B cell (primary cell): Measurements from ENCODE around the gene ACAP1. TPM values are rescaled to one million over a fixed set of nuclear protein-coding genes. Genes with fewer than 3 reads are reported as not detected.

Experiments
- ATAC-seq: fragments of 200-7000 bp; cut with Tn5 transposase; one replicate; pipeline ENCODE4 v1.10.0; 2021; ENCODE audit warnings: low read depth, mild to moderate bottlenecking, moderate number of reproducible peaks, moderate library complexity
- CTCF ChIA-PET: fragments of 350-600 bp; sonication (Branson Sonifier 250); formaldehyde crosslinking; loops from one replicate; lab custom pipeline; 2021; ENCODE audit warnings: antibody characterized with exemption, inconsistent platforms; lab: Charles Lee
- POLR2A ChIA-PET: fragments of 350-600 bp; sonication (Branson Sonifier 250); formaldehyde crosslinking; loops from one replicate; lab custom pipeline; 2021; ENCODE audit warnings: antibody characterized with exemption; lab: Charles Lee
- DNase-seq: peaks from one replicate; pipeline ENCODE4 v3.0.0; 2013
- H2AFZ ChIP-seq: 2 replicates; pipeline ENCODE4 v1.6.1; 2012; ENCODE audit warnings: mild to moderate bottlenecking, low read depth, low read length; ENCODE audit not compliant: insufficient read depth, poor library complexity, severe bottlenecking
- H3K27ac ChIP-seq, 2 donors: 1 replicate in 1 of 2; 2 replicates in 1 of 2; pipeline ENCODE4 v1.5.1; 2012 to 2013; ENCODE audit warnings: low read length in 2 of 2, mild to moderate bottlenecking in 2 of 2, moderate library complexity in 1 of 2
- H3K27me3 ChIP-seq, 4 experiments: fragments of 200-600 bp in 1 of 4; sonication (generic) in 1 of 4; replicated peaks in 1 of 4; 1 replicate in 2 of 4; 2 replicates in 2 of 4; pipeline versions ENCODE4 v1.6.1 to v1.7.0; 2013 to 2016; ENCODE audit warnings: low read length in 3 of 4, mild to moderate bottlenecking in 2 of 4, mixed read lengths in 1 of 4, moderate library complexity in 1 of 4; ENCODE audit not compliant: insufficient read depth in 4 of 4, control insufficient read depth in 3 of 4; ENCODE audit errors: control extremely low read depth in 1 of 4
- H3K36me3 ChIP-seq, 2 experiments: replicated peaks in 1 of 2; 1 replicate in 1 of 2; 2 replicates in 1 of 2; pipeline versions ENCODE4 v1.6.1 to v1.7.1; 2013; ENCODE audit warnings: low read length in 1 of 2; ENCODE audit not compliant: insufficient read depth in 2 of 2, control insufficient read depth in 1 of 2; ENCODE audit errors: control extremely low read depth in 1 of 2, extremely low read depth in 1 of 2
- H3K4me1 ChIP-seq, 2 donors: fragments of 200-600 bp in 1 of 2; sonication (generic) in 1 of 2; 1 replicate in 1 of 2; 2 replicates in 1 of 2; pipeline versions ENCODE4 v1.5.1 to v1.6.1; 2013 to 2017; ENCODE audit warnings: low read length in 2 of 2; ENCODE audit not compliant: control insufficient read depth in 2 of 2, insufficient read depth in 2 of 2
- H3K4me2 ChIP-seq: replicated peaks from 2 replicates; pipeline ENCODE3; 2012; ENCODE audit warnings: mild to moderate bottlenecking, low read depth, low read length; ENCODE audit not compliant: poor library complexity, severe bottlenecking
- H3K4me3 ChIP-seq, 5 experiments: fragments of 200-600 bp in 1 of 5; sonication (generic) in 1 of 5; 1 replicate in 3 of 5; 2 replicates in 2 of 5; pipeline versions ENCODE4 v1.5.1 to v1.7.0; 2011 to 2016; ENCODE audit warnings: low read length in 4 of 5, mild to moderate bottlenecking in 4 of 5, low read depth in 2 of 5, control low read depth in 1 of 5, moderate library complexity in 1 of 5; ENCODE audit not compliant: insufficient read depth in 1 of 5; ENCODE audit errors: control extremely low read depth in 1 of 5, extremely low read depth in 1 of 5
- H3K79me2 ChIP-seq: fragments of 200-600 bp; sonication (generic); one replicate; pipeline ENCODE4 v1.6.0; 2016; ENCODE audit warnings: low read length; ENCODE audit not compliant: control insufficient read depth, insufficient read depth
- H3K9ac ChIP-seq: fragments of 200-600 bp; sonication (generic); 2 replicates; pipeline ENCODE4 v1.6.1; 2017; ENCODE audit warnings: mild to moderate bottlenecking, low read length, moderate library complexity
- H3K9me3 ChIP-seq, 3 donors: one replicate each; pipeline versions ENCODE4 v1.6.1 to v1.7.1; 2013; ENCODE audit warnings: low read length in 2 of 3; ENCODE audit not compliant: control insufficient read depth in 2 of 3, insufficient read depth in 1 of 3; ENCODE audit errors: control extremely low read depth in 1 of 3
- H4K20me1 ChIP-seq: 2 replicates; pipeline ENCODE4 v1.6.0; 2012; ENCODE audit warnings: mild to moderate bottlenecking, low read length; ENCODE audit not compliant: insufficient read depth, control insufficient read depth, poor library complexity, severe bottlenecking
- H3K27ac Mint-ChIP-seq: one replicate; pipeline ENCODE4 v1.8.0; 2021; ENCODE audit warnings: mixed read lengths
- H3K27me3 Mint-ChIP-seq: one replicate; pipeline ENCODE4 v1.8.0; 2021; ENCODE audit warnings: mixed read lengths
- H3K4me1 Mint-ChIP-seq: one replicate; pipeline ENCODE4 v1.8.0; 2021; ENCODE audit warnings: mixed read lengths
- H3K4me3 Mint-ChIP-seq: one replicate; pipeline ENCODE4 v1.8.0; 2021; ENCODE audit warnings: mixed read lengths
- H3K9me3 Mint-ChIP-seq: one replicate; pipeline ENCODE4 v1.8.0; 2022; ENCODE audit warnings: mixed read lengths; ENCODE audit not compliant: insufficient read depth
- CTCF ChIP-seq: fragments of 200-600 bp; IDR thresholded peaks from one replicate; pipeline ENCODE4 v1.8.0; 2022; ENCODE audit warnings: antibody characterized with exemption, mild to moderate bottlenecking
- EZH2 ChIP-seq: IDR thresholded peaks from 2 replicates; pipeline ENCODE4 v1.6.1; 2012; ENCODE audit warnings: borderline replicate concordance, low read depth, mild to moderate bottlenecking, moderate library complexity, low read length; ENCODE audit not compliant: insufficient read depth, poor library complexity, severe bottlenecking
- WGBS: methylation state at CpG from one replicate; pipeline ENCODE4 v1.1.5; 2013; ENCODE audit warnings: missing lambda C conversion rate; ENCODE audit not compliant: insufficient coverage; 5-methylcytosine and 5-hydroxymethylcytosine counted together
- intact Hi-C: fragments of 100-400 bp; cut with micrococcal nuclease; formaldehyde crosslinking; loops from one replicate; pipeline ENCODE4 v1.10.0; 2022
- polyA plus RNA-seq: library from polyadenylated mRNA; depleted of rRNA; stranded (reverse); fragments of >200 nt; gene quantifications from 2 replicates; pipeline ENCODE4 v1.2.3, GENCODE V29; 2012
- total RNA-seq, 2 donors: library from RNA; stranded (reverse); fragments of 120-200 nt in 1 of 2; gene quantifications; 1 replicate in 1 of 2; 2 replicates in 1 of 2; pipeline versions ENCODE4 v1.2.3 to v1.2.4, GENCODE V29; 2013 to 2022

Gene ACAP1
- total and polyA plus RNA-seq, 2 donors (not counting 1 experiment from before 2014, with no cell fraction given) = 392 to 412 TPM

- DNase-seq (no peak), ATAC-seq (no peak)
- CTCF ChIA-PET = interaction anchor here (2.2 kb wide), 1 partner anchor 19 kb away, joined by 5 read pairs; the partner anchor contains the start of gene ACAP1
- no peak overlapping the region for H3K4me3 ChIP-seq
- H4K20me1 ChIP-seq = peaks cover 26% of the 10 kb centered on the region
- POLR2A ChIA-PET = interaction anchor here (1.3 kb wide), 1 partner anchor 9 kb away, joined by 4 read pairs; no protein-coding TSS in a partner anchor
- H3K79me2 ChIP-seq = peaks cover 37% of the 10 kb centered on the region
- H3K36me3 ChIP-seq = peaks cover 5 to 67% of the 10 kb centered on the region in 2 experiments
- TF ChIP-seq CTCF = no peak
- TF ChIP-seq EZH2 = no peak
- 94% methylated on average over 11 of the region's 16 CpGs for WGBS
- Mint-ChIP-seq H3K27me3 (no peaks in the 10 kb centered on the region), H3K4me3 (peak overlapping the region; percentile 64), H3K9me3 (no peaks in the 10 kb centered on the region), H3K4me1 (peaks cover 37% of the 10 kb centered on the region), H3K27ac (peak overlapping the region; percentile 59)
- no peak overlapping the region for H2AFZ ChIP-seq
- H3K27ac ChIP-seq = no peak overlapping the region
- intact Hi-C loops = no loop called here
- H3K4me1 ChIP-seq = peaks cover 17 to 28% of the 10 kb centered on the region in 2 donors
- no peak overlapping the region for H3K9ac ChIP-seq
- no peaks in the 10 kb centered on the region for H3K27me3 ChIP-seq
- no peaks in the 10 kb centered on the region for H3K9me3 ChIP-seq
- no peak overlapping the region for H3K4me2 ChIP-seq
These were observed 19.0 kb upstream of the ACAP1 start for GRCh38 chr17:7317161-7317803.

- H3K4me1 Mint-ChIP-seq = peaks cover 27% of the 10 kb centered on the region
- intact Hi-C loops = no loop called here
- no peak overlapping the region for H3K4me2 ChIP-seq
- ATAC-seq (no peak), DNase-seq (no peak)
- H4K20me1 ChIP-seq = peaks cover 16% of the 10 kb centered on the region
- H3K9ac ChIP-seq = no peak overlapping the region
- H3K27ac Mint-ChIP-seq = no peak overlapping the region
- no peaks in the 10 kb centered on the region for H3K9me3 Mint-ChIP-seq
- H3K4me3 ChIP-seq = no peak overlapping the region
- no peaks in the 10 kb centered on the region for H3K27me3 Mint-ChIP-seq
- H3K27ac ChIP-seq = no peak overlapping the region
- CTCF ChIA-PET = interaction anchor here (1.0 kb wide), 2 partner anchors 15 to 22 kb away, joined by 3 to 4 read pairs; no protein-coding TSS in a partner anchor
- no peak for TF ChIP-seq CTCF
- no peak for TF ChIP-seq EZH2
- no peak overlapping the region for H3K4me3 Mint-ChIP-seq
- no peak overlapping the region for H2AFZ ChIP-seq
- H3K79me2 ChIP-seq = peaks cover 36% of the 10 kb centered on the region
- 95% methylated on average over 13 of the region's 13 CpGs for WGBS
- peaks cover 17 to 19% of the 10 kb centered on the region in 2 donors for H3K4me1 ChIP-seq
- no peaks in the 10 kb centered on the region for H3K9me3 ChIP-seq
- peaks cover 0 to 67% of the 10 kb centered on the region in 2 experiments for H3K36me3 ChIP-seq
- POLR2A ChIA-PET = interaction anchor here (1.3 kb wide), 1 partner anchor 8 kb away, joined by 4 read pairs; no protein-coding TSS in a partner anchor
- no peaks in the 10 kb centered on the region for H3K27me3 ChIP-seq
These were observed 18.0 kb upstream of the ACAP1 start for GRCh38 chr17:7318121-7318860.
